GM18870 (cell line): ENCODE measurements around the gene DNAH1.

ENCODE experiments used
- ATAC-seq: cut with Tn5 transposase; IDR thresholded peaks from one replicate; pipeline ENCODE4 v1.9.1; 2021; ENCODE audit warnings: moderate library complexity; ENCODE audit not compliant: unreplicated experiment

Gene DNAH1

DNA sequence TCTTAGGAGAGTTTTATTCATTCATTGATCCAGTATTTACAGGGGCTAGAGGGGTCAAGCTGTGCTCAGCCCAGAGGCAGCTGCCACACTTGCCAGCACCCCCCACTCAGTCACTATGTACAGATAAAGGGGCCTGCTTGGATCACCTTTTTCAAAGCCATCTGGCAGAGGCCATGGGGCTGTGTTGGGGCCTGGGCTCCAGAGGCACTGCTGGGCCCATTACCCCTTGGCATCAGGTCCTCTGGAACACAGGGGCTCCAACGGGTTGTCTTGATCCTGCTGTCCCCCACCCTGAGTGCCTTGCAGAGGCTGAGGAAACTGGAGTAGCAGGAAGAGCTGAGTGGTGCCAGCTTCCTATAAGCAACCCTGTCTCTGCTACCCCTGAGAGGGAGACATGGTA is 84.9 kb downstream of the DNAH1 start:
- no peak for ATAC-seq

DNA sequence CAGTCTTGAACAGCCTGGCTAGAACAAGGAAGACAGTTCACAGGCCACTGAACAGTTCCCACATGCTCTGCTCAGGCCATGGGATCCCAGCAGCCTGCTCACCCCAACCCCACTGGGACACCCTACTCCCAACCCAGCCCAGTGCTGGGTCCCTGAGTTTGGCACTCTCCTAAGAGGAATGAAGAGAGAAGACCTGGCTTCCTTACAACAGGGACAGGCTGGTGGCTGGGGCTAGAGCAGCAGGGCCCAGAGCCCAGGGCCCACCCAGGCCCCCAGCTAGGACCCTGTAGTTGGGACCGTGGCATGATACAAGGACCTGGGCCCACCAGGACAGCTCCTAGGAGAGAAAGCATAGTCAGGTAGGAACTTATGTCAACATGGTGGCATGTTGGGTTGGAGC is 85.4 kb downstream of the DNAH1 start:
- no peak for ATAC-seq

DNA sequence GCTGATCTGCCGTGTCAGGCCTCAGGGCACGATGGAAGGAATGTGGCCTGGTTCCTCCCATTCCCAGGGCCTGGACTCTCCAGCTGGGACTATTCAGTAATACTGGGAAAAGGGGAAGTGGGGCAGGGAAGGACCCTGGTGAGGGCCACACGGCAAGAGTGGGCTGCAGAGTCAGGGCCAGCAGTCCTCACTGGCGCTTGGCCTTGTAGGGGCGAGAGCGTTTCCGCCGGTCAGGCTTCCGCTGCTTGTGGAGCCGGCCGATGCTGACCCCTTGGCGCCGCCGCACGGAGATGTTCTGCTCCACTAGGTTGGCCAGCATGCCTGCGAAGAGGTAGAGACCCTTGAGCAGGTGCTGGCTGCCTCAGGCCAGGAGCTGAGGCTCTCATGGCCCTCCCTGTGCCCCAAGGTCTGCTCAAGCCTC is 86.0 kb downstream of the DNAH1 start:
- ATAC-seq: no peak

DNA sequence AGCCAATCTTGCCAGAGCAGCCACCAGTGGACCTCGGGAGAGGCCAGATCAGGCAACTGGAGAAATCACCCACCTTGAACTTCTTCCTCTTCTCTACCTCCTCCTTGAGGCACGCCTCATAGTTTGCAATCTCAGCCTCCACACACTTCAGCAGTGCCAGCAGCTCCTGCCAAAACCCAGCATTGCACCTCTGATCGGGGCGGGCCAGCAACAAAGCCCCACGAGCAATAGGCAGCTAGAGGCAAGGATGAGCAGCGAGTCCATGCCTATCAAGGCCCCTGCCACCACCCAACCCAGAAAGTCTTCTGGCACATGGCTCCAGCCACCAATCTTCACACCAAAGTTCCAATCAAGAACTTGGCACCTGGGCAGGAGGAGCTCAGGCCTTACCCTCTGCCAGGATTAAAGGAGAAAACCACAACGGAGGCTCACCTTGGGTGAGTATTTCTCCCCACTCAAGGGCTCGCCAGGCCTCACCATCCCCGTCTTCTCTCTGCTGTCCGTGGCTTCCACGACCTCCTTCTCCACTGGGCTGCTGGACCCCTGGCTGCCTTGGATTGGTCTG is 86.7 kb downstream of the DNAH1 start:
- ATAC-seq: no peak

DNA sequence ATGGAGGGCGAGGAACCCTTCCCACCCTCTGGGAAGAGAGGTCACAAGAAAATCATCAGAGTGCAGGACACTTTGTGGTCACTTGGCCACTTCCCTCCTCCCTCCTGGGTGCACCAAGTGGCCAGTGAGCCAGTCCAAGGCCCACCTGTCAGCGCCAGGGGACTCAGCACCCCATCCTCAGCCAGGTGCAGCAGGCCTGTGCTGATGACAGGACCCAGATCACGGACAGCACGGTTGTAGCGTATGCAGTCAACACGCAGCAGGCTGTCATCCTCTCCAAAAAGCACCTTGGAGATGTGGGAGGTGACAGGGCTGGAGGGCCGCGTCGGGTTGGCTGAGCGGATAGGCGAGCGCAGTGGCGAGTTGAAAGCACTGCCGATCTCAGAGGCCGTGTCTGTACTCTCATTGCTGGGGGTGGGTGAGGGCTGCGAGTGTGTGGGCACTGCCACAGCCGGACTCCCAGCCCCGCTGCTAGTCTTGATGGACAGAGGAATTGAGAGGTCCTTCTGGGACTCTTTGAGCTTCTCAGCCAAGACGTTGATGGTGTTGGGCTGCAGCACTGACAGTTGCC is 87.2 kb downstream of the DNAH1 start:
- no peak for ATAC-seq

DNA sequence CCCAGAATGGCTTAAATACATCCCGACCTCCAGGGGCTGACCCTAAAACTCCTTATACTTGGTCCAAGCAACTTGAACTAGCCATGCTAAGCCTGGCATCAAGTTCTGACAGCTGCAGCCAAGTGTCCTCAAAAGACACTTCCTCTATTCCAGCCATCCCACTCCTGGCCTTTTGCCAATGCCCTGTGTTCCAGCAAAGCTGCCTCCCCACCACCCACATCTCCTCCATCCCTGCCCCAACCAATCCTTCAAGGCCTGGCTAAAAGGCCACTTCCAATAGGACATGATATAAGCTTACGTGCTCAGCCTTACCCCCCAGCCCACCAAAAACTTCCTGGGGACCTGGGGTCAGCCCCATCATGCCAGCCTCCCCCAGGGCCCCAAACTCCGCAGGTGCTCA is 87.8 kb downstream of the DNAH1 start:
- ATAC-seq: no peak

DNA sequence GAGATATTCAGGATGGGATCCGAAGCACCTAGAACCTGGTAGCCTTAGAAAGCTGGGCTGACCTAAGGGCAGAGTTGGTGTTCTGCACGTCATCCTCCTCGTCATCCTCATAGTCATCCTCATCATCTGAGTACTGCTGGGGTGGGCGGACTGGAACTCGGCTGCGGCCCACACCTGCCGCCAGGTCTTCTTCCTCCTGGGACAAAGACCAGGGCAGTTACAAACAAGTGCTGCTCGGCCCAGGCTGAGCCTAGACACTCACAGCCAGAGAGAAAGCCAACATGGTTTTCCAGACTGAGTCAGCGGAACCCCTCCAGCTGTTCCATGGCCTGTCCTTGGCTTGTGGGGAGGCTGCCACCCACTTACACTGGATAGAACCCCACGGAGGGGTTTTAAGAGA is 88.3 kb downstream of the DNAH1 start:
- ATAC-seq: no peak

DNA sequence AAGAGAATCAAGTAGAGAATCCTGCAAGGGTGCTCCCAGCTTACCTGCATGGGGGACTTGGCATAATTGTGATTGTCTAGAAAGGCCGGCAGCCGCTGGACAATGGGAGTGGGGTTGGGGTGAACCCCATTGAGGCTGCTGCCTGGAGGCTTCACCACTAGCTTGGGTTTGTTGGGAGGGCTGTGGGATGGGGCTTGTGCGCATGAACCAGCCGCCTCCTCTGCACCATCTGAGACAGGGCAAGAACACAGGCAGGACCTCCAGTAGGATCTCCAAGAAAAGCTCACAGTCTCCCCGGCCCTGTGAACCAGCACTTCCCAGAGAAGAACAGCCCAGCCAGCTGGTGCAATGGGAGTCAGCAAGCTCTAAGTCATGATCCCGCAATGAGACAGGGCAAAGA is 88.9 kb downstream of the DNAH1 start:
- no peak for ATAC-seq

DNA sequence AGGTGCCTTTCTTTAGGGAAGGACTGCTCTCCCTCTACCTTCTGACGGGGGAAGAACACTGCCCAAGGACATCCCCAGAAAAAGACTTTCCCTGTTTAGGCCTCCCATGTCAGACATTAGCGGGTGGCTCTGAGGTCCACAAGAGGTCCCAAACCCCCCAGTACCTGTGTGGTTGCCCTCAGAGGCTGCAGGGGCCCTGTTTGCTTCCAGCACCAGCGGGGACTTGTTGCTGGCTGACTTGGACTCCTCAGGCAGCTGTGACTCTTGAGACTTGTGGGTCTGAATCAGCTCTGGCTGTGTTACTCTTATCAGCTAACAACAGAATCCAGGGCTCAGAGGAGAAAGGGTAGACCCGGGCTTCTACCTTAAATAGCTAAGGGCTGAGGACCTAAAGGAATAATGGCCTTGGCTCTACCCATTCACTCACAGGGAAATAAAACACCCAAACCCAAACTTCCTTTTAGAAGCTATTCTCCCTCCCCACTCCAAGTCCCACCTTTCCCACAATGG is 89.5 kb downstream of the DNAH1 start:
- no peak for ATAC-seq

DNA sequence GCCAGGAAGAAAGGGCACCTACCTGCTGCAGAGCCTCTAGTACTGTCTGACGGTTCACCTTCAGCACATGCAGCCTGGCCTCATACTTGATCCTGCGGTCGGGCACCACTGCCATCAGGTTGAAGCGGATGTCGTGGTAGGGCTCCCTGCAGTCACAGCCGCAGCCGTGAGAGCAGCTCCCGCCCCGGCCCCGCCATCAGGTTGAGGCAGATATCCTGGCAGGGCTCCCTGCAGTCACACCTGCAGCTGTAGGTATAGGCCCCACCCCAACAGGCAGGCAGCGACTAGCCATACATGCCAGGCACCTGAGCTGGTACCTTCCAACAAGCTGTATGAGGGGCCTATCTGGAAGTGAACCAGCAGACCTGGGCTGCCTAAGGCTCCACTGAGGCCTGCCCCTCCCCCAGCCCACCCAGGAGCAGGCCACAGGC is 90.1 kb downstream of the DNAH1 start:
- ATAC-seq: no peak

DNA sequence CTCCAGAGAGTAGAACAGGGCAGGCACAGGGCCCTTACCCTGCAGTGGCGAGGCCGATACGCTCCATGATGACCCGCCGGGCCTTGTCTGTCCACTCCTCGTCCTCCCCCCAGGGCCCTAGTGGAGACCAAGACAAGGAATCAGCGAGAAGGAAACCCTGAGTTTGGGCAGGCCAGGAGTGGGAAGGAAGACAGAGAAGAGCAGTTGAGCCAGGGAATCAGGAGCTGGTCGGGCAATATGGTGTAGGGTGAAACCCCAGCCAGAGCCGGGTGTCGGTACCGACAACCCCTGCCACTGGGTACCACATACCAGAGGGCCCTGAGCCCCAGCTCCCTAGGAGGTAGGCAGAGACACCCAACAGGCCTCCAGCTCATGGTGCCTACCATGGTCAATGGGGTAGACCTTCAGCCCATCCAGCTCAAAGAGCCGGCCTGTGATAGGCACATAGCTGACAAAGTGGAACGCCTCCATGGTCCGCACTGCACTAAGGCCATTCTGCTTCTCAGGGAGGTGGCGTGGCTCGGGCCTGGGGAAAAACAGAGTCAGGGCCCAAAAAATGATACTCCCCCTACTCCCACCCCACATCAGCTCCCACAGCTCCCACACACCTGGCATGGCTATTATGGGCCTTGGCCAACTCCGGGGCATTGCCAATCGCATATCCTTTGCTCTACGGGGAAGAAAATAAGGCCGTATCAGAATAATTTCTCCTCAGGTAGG is 90.8 kb downstream of the DNAH1 start:
- no peak for ATAC-seq

DNA sequence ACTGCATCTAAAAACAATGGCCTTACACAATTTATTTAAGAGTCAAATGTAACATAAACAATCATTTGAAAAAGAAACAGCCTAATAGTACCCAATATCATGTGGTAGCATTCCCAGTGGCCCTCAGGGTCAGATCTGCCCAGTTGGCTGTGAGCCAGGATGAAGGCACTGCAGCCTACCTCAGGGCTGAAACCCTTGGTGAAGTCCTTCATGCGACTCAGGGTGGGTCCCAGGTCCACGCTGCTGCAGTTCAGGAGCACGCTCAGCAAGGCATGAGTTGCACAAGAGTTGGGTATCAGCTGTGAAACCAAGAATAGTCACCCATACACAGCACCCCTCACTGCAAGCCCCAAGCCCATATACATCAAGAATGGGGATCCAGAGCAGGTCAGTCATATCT is 91.7 kb downstream of the DNAH1 start:
- no peak for ATAC-seq

DNA sequence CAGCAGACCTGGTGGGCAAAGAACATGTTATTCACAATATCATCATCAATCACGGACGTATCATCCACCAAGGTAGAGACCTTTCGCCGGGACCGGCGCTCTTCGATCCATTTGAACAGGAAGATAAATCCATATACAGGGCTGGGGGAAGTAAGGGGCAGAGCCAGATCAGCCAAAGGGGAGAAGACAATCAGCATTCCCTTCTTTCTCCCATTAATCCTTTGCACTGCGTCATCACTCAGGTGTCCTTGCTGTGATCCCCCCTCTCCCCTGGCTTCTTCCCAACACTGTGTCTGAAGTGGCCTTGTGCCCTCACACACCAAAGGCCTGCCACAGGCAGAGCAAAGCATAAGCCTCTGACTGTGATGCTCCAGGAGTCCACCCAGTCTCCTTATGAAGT is 92.3 kb downstream of the DNAH1 start:
- ATAC-seq: no peak

DNA sequence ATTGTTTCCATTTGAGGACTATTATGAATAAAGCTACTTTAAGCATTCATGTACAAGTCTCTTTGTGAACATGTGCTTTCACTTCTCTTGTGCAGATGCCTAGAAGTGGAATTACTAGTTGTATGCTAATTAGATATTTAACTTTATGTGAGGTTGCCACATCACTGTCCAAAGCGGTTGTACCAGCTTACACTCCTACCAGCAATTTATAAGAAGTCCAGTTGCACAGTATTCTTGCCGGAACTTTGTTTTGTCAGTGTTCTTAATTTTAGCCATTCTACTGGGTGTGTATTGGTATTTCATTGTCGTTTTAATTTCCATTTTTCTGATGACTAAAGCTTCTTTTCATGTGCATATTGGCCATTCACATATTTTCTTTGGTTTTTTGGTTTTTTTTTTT is 99.7 kb downstream of the DNAH1 start:
- ATAC-seq: no peak

DNA sequence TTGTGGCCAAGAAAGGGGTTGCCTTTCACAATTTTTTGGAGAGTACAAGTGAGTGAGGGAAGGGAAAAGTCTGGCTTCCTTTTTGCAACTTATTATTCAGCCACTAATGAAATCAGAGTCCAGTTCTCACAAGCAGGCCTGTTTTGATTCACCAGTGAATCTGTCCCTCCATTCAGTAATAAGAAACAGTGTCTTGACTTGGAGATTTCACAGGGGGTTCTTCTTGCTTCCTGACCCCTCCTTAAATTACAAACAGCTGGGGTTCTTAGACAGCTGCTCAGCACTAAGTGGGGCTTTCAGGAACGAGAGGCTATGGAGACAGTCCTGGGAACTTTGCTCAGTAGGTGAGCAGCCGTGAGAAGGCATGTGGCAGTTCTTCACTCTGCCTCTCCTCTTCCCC is 104.3 kb downstream of the DNAH1 start:
- ATAC-seq: no peak

DNA sequence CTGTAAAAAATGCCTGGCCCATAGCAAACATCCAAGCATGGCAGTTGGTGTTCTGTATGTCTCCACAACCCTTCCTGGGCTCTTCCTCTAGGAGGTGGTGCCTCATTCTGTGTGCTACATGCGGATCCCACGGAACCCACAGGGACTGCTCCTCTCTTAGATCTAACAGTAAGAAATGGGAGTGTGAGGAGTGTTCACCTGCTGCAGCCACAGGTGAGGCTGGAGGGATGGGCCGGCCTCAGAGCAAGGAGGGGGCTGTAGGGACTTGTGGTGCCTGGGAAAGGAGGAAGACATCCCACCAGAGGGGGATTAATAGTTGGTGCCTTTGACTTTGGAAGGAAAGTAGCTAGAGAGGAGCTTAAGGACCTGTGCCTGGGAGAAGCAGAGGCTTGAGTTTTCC is 106.5 kb downstream of the DNAH1 start:
- no peak for ATAC-seq

DNA sequence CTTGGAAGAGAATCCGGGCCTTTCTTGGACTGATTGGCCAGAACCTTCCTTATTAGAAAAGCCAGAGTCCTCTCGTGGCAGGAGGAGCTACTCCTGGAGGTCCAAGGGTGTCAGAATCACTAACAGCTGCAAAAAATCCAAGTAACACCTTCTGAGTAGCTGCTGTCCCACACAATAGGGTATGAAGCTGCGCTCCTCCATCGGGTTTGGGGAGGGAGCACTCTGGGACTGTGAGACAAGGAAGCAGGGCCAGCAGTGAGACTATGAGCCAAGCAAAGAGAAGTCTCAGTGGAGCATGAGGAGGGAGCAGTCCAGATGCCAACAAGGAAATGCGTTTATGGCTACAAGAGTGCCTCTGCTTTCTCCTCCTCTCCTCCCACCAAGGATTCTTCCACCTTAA is 107.1 kb downstream of the DNAH1 start:
- no peak for ATAC-seq

DNA sequence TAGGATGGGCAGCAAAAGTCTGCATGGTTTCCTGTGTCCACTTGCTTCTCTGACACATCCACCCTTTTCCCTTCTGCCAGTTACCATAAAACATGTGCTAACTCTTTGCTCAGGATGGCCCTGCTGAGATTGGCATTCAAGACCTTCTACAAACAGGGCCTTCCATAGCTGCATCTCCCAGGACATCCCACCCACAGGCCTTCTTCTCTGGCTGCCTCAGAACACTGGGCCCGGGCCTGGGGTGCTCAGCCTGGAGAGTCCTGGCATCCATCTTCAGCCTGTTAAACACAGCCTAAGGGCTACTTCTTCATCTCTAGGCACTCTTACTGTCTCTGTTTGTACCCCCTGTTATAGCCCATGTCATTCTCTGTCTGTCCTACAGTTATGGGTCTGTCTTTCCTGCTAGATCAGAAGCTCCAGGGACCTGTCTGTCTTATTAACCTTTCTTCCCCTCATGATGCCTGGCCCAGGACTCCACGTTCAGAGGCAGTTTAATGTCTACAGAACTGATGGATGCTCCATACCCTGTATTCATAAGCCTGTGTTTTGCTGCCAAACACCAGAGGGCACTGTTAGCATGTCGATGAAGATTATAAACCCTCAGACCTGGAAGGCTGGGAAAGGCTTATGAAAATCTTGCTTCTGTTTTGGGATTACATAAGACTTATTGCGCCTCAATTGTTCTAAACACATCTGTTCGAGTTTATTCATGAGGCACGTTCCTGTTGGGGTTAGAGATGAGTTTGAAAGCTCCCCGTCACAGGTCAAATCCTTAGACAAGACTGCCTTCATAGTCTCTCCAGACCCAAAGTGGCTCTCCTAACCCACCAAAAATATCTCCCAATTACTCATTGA is 112.3 kb downstream of the DNAH1 start:
- ATAC-seq: no peak

DNA sequence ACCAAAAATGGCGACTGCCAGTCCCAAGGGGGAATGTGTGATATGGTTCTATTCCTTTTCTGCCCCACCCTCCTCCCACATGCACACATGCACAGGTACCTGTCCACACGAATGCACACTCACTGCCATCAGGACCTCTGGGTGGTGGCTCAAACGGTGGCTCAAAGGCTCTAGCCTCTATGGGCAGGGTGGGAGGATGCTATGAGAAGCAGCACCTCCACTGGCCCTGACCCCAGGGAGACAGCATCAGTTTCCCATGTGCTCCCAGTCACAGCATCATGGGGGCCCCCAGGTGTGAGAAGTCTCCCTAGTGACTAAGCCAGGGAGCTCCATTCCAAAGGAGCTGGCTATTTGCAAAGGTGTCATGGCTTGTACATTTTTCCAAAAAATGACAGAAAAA is 112.9 kb downstream of the DNAH1 start:
- ATAC-seq: no peak

DNA sequence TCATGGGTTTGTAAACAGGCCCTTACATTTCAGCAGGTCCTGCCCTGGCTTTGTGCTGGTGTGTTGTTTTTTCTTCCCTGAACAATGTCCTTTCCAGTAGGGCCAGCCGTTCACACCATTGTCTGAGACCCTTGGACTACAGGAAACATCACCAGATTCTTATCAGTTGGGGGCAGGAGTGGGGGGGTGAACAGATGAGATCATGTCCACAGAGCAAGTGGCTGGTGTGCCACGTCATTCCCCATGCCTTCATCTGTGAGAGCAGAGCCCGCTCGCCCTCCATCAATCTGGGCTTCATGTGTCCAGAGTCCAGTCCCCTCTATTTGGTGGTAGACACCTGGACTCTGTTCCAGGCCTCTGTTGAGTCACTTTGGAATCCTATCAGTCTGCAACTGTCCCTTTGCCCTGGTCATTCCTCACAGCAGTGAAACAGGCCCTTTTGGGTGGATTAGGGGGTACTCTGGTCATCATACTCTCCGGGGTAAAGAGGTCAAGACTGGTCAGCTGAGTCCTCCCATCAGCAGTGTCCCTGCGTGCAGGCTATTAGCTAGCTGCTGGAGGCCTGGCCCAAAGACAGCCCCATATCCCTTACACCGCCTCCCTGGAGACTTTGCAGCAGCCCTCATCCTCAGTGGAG is 113.8 kb downstream of the DNAH1 start:
- ATAC-seq: no peak

DNA sequence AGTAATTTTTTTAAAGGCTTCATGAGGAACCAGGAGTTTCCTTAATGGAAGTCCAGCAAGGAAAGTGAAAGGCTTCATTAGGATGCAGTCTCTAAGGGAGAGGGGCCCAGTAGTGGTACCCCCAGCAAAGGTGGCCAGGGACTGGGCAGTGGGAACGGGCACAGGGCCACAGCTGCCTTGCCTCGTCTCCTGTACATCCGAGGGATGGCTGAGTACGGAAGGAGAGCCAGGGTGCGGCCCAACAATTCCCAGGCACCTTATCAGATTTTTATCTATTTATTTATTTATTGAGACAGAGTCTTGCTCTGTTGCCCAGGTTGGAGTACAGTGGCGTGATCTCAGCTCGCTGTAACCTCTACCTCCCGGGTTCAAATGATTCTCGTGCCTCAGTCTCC is 114.3 kb downstream of the DNAH1 start:
- no peak for ATAC-seq
